ENCODE results near the gene TAAR6.
"Not testable (repeated sequence)": the region's sequence is repeated elsewhere in the genome, so short reads cannot be mapped to it uniquely, and the experiment has no call there.

Gene TAAR6

GRCh38 chr6:132530293-132530974 is 39.7 kb upstream of the TAAR6 start:
- no peak overlapping the region for H3K4me3 ChIP-seq (ENCODE audit: low read depth, low read length)
- TF ChIP-seq, protein P1, sequence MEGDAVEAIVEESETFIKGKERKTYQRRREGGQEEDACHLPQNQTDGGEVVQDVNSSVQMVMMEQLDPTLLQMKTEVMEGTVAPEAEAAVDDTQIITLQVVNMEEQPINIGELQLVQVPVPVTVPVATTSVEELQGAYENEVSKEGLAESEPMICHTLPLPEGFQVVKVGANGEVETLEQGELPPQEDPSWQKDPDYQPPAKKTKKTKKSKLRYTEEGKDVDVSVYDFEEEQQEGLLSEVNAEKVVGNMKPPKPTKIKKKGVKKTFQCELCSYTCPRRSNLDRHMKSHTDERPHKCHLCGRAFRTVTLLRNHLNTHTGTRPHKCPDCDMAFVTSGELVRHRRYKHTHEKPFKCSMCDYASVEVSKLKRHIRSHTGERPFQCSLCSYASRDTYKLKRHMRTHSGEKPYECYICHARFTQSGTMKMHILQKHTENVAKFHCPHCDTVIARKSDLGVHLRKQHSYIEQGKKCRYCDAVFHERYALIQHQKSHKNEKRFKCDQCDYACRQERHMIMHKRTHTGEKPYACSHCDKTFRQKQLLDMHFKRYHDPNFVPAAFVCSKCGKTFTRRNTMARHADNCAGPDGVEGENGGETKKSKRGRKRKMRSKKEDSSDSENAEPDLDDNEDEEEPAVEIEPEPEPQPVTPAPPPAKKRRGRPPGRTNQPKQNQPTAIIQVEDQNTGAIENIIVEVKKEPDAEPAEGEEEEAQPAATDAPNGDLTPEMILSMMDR (IDR thresholded peaks at IDR 0.05; ENCODE audit: borderline replicate concordance, insufficient read depth, low read depth, low read length) = peak; percentile 51; the same call in 1 of the 2 replicates

DNA sequence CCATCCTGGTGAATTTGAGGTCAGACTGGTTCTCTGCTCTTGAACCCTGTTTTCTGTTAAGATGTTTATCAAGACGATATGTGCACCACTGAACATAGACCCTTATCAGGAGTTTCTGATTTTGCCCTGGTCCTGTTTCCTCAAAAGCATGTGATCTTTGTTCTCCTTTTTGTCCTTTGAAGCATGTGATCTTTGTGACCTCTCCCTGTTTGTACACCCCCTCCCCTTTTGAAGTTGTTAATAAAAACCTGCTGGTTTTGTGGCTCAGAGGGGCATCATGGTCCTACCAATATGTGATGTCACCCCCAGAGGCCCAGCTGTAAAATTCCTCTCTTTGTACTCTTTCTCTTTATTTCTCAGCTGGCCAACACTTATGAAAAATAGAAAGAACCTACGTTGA is 35.6 kb upstream of the TAAR6 start:
- not testable (repeated sequence) for H3K4me3 ChIP-seq (ENCODE audit: low read depth, low read length)

GRCh38 chr6:132537145-132537544 is 33.0 kb upstream of the TAAR6 start:
- TF ChIP-seq, protein P1 (IDR thresholded peaks at IDR 0.05; ENCODE audit: borderline replicate concordance, insufficient read depth, low read depth, low read length) = no peak
- H3K4me3 ChIP-seq (ENCODE audit: low read depth, low read length) = no peak overlapping the region

DNA sequence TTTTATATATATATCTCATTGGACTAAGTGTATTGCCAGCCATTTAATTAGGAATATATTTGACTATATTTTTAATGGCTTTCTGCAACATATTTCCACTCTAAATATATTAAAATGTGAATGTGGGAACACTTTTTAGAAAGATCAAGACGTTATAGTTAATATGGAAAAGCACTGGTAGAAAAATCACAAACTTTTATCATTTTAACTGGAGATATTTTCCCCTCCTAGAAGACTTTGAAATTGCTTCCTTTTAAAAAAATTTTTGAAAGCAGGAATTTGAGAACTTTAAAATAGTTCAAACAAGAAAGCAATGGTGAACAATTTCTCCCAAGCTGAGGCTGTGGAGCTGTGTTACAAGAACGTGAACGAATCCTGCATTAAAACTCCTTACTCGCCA is 32.1 kb upstream of the TAAR6 start, which contains the start of gene TAAR9:
TAAR9 (plus strand) TSS at position 301 of the 400 bp plus-strand sequence; CDS start at position 314, 13 bp downstream.
- TF ChIP-seq, protein P1 (IDR thresholded peaks at IDR 0.05; ENCODE audit: borderline replicate concordance, insufficient read depth, low read depth, low read length) = no peak
- H3K4me3 ChIP-seq (ENCODE audit: low read depth, low read length) = no peak within 1 kb of the TSS

DNA sequence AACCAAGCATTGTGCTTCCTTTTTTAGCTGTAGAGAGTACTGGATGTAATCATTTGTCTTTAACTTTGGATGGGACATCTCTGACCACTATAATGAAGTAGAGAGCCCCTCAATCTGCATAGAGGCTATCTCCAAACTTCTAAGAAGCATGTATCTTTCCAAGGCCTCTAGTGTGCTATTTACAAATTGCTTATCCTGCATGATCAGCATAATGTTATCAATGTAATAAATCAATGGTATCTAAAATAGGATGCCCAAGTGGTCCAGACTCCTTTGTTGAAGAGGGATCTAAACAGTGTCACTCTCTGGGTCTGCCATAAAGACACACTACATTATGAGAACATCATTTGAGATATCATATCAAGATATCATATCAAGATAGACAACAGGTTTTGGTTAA is 25.3 kb upstream of the TAAR6 start:
- no peak overlapping the region for H3K4me3 ChIP-seq (ENCODE audit: low read depth, low read length)
- TF ChIP-seq, protein P1 (IDR thresholded peaks at IDR 0.05; ENCODE audit: borderline replicate concordance, insufficient read depth, low read depth, low read length) = no peak

- no peak overlapping the region for H3K4me3 ChIP-seq (ENCODE audit: low read depth, low read length)
- TF ChIP-seq, protein P1 (IDR thresholded peaks at IDR 0.05; ENCODE audit: borderline replicate concordance, insufficient read depth, low read depth, low read length) = no peak
Measured at GRCh38 chr6:132548746-132549463, 21.2 kb upstream of the TAAR6 start.

DNA sequence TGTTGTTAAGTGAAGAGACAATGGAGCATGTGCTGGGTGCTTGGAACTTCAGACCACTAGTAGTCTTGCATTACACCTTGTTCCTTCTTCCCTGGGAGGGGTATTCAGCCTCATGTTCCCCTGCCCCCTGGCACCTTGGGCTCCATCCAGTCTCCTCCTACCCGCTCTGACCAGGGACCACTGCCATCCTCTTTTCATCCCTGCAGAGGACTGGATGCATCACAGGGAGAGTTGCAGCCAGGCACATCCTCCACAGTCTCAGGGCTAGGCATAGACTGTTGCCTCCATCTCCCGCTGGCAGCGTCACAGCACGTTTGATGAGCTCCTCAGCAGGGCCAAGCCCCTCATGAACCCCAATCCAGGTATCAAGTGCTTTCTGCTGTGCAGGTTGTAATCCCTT is 18.9 kb upstream of the TAAR6 start:
- TF ChIP-seq, protein P1 (IDR thresholded peaks at IDR 0.05; ENCODE audit: borderline replicate concordance, insufficient read depth, low read depth, low read length) = no peak
- no peak overlapping the region for H3K4me3 ChIP-seq (ENCODE audit: low read depth, low read length)

All from GM12875 (cell line).